HFF-Myc (cell line): ENCODE data around the gene EML1.

Source experiments
- DNase-seq: peaks from one replicate; pipeline ENCODE4 v3.0.0-alpha.2; 2011; ENCODE audit warnings: low read depth; ENCODE audit errors: extremely low read depth
- H3K4me3 ChIP-seq: replicated peaks from 2 replicates; pipeline ENCODE4 v1.5.1; 2011; ENCODE audit warnings: low read depth, mild to moderate bottlenecking, control low read depth, low read length
- CTCF ChIP-seq: IDR thresholded peaks from 2 replicates; pipeline ENCODE4 v1.5.1; 2012; ENCODE audit warnings: mild to moderate bottlenecking, low read depth, low read length, control low read depth; ENCODE audit errors: missing control alignments

Gene EML1

GRCh38 chr14:99791476-99792209 lies 1.6 kb upstream of the EML1 start:
- no peak overlapping the region for H3K4me3 ChIP-seq
- DNase-seq, result no peak
- no peak for TF ChIP-seq CTCF

- H3K4me3 ChIP-seq, result no peak overlapping the region
- no peak for DNase-seq
- TF ChIP-seq CTCF, result no peak
Measured at GRCh38 chr14:99792210-99792535, 1.0 kb upstream of the EML1 start.

- no peak for DNase-seq
- H3K4me3 ChIP-seq, result peak overlapping the region; percentile 35
- no peak for TF ChIP-seq CTCF
Measured at GRCh38 chr14:99792551-99793212, 531 bp upstream of the EML1 start.

GRCh38 chr14:99794151-99794780 lies 1.1 kb downstream of the EML1 start:
- TF ChIP-seq CTCF, result no peak
- DNase-seq, result no peak
- H3K4me3 ChIP-seq, result peak overlapping the region; percentile 56

GRCh38 chr14:99795046-99795445 lies 1.8 kb downstream of the EML1 start:
- TF ChIP-seq CTCF, result no peak
- no peak overlapping the region for H3K4me3 ChIP-seq

GRCh38 chr14:99797231-99797630 lies 4.0 kb downstream of the EML1 start:
- TF ChIP-seq CTCF, result no peak
- DNase-seq, result no peak
- H3K4me3 ChIP-seq, result no peak overlapping the region

More at GRCh38 chr14:99795046-99795445, 1.8 kb downstream of the EML1 start:
- DNase-seq, result no peak
